Fibroblast of lung (primary cell): ENCODE data around the gene RALGPS2. TPM values are rescaled to one million over a fixed set of nuclear protein-coding genes. Genes with fewer than 3 reads are reported as not detected.

Experiments
- DNase-seq, 2 donors: peaks; one replicate each; pipeline versions ENCODE4 v3.0.0 to v3.0.0-alpha.2; 2010; ENCODE audit warnings: low read depth in 2 of 2
- H2AFZ ChIP-seq: 2 replicates; pipeline ENCODE4 v1.5.1; 2012; ENCODE audit warnings: low read length, control low read depth, inconsistent platforms
- H3K27ac ChIP-seq: 2 replicates; pipeline ENCODE4 v1.5.1; 2011; ENCODE audit warnings: low read length, control low read depth; ENCODE audit not compliant: insufficient read depth
- H3K27me3 ChIP-seq: 2 replicates; pipeline ENCODE4 v1.5.1; 2011; ENCODE audit warnings: mild to moderate bottlenecking, low read length; ENCODE audit not compliant: control insufficient read depth, insufficient read depth
- H3K36me3 ChIP-seq: 2 replicates; pipeline ENCODE4 v1.5.1; 2011; ENCODE audit warnings: low read length; ENCODE audit not compliant: control insufficient read depth, insufficient read depth
- H3K4me1 ChIP-seq: 2 replicates; pipeline ENCODE4 v1.5.1; 2011; ENCODE audit warnings: low read length; ENCODE audit not compliant: control insufficient read depth, insufficient read depth; ENCODE audit errors: extremely low read depth
- H3K4me2 ChIP-seq: 2 replicates; pipeline ENCODE4 v1.5.1; 2011; ENCODE audit warnings: low read length, control low read depth; ENCODE audit not compliant: insufficient read depth; ENCODE audit errors: extremely low read depth
- H3K4me3 ChIP-seq, 4 experiments: fragments of 200-600 bp in 1 of 4; sonication (generic) in 1 of 4; replicated peaks in 1 of 4; 2 replicates each; pipeline ENCODE4 v1.5.1; 2011 to 2016; ENCODE audit warnings: low read length in 4 of 4, low read depth in 3 of 4, mild to moderate bottlenecking in 3 of 4, control low read depth in 2 of 4, inconsistent platforms in 1 of 4, mixed read lengths in 1 of 4; ENCODE audit not compliant: insufficient read depth in 1 of 4; ENCODE audit errors: control extremely low read depth in 1 of 4
- H3K79me2 ChIP-seq: 2 replicates; pipeline ENCODE4 v1.5.1; 2012; ENCODE audit warnings: mild to moderate bottlenecking, low read length, inconsistent platforms; ENCODE audit not compliant: control insufficient read depth, insufficient read depth
- H3K9ac ChIP-seq: 2 replicates; pipeline ENCODE4 v1.5.1; 2011; ENCODE audit warnings: mild to moderate bottlenecking, low read length, control low read depth; ENCODE audit not compliant: insufficient read depth
- H3K9me3 ChIP-seq: 2 replicates; pipeline ENCODE4 v1.5.1; 2012; ENCODE audit warnings: low read depth, low read length; ENCODE audit not compliant: control insufficient read depth, insufficient read depth
- H4K20me1 ChIP-seq: 2 replicates; pipeline ENCODE4 v1.5.1; 2011; ENCODE audit warnings: low read length; ENCODE audit not compliant: control insufficient read depth, insufficient read depth; ENCODE audit errors: extremely low read depth
- CTCF ChIP-seq, 2 donors: IDR thresholded peaks in 1 of 2; conservative IDR thresholded peaks in 1 of 2; 1 replicate in 1 of 2; 2 replicates in 1 of 2; pipeline ENCODE4 v1.5.1; 2011 to 2012; ENCODE audit warnings: low read length in 2 of 2, control low read depth in 1 of 2, inconsistent platforms in 1 of 2, low read depth in 1 of 2, mild to moderate bottlenecking in 1 of 2
- EZH2 ChIP-seq: IDR thresholded peaks from 2 replicates; pipeline ENCODE4 v1.5.1; 2012; ENCODE audit warnings: low read length, control low read depth, mild to moderate bottlenecking; ENCODE audit errors: missing control alignments
- polyA plus RNA-seq, 2 donors: library from polyadenylated mRNA; depleted of rRNA in 1 of 2; stranded (reverse) in 1 of 2; unstranded in 1 of 2; fragments of >200 nt; gene quantifications; 2 replicates each; pipeline ENCODE4 v1.2.1, GENCODE V29; 2011 to 2012; ENCODE audit warnings: missing spikeins in 1 of 2
- total RNA-seq: library from RNA; depleted of rRNA; stranded (reverse); fragments of >200 nt; gene quantifications from 2 replicates; pipeline ENCODE4 v1.2.1, GENCODE V29; 2014

RALGPS2 gene
- total and polyA plus RNA-seq, 2 donors (not counting 1 experiment from before 2014, with no cell fraction given), result 53.8 to 69.7 TPM

- Histone ChIP-seq H3K27me3 (no peaks in the 10 kb centered on the region), H4K20me1 (no peaks in the 10 kb centered on the region), H3K4me3 (no peak overlapping the region), H3K9ac (no peak overlapping the region), H3K9me3 (no peaks in the 10 kb centered on the region), H2AFZ (no peak overlapping the region), H3K4me1 (no peaks in the 10 kb centered on the region), H3K36me3 (peaks cover 7% of the 10 kb centered on the region), H3K79me2 (no peaks in the 10 kb centered on the region), H3K27ac (no peak overlapping the region), H3K4me2 (no peak overlapping the region)
- TF ChIP-seq EZH2 (no peak), CTCF (conservative IDR thresholded peaks at IDR 0.05 in 1 of 2, IDR thresholded peaks at IDR 0.05 in 1 of 2; ENCODE audit: low read depth in 1 of 2, low read length in 2 of 2) (no peak)
- no peak for DNase-seq
Observed at GRCh38 chr1:178885869-178886268, 160.8 kb downstream of the RALGPS2 start.

DNA sequence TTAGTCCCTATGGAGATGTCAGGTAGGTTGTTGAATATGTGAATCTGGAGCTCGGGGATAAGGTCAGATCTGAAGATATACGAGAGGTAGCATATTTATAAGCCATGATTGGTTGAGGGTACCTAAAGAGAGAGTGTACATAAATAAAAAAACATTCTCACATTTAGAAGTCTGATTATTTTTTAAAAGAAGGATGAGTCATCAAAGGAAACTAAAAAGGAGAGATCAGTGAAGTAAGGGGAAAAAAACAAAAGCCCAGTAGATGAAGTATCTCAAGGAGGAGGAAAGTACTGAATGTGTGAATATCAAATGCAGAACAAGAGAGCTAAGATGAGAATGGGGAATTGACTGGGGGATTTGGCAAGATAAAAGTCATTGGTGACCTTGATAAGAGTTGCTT lies 161.5 kb downstream of the RALGPS2 start:
- no peak overlapping the region for H3K4me3 ChIP-seq
- H3K4me2 ChIP-seq, result no peak overlapping the region
- no peak for TF ChIP-seq EZH2
- no peak for TF ChIP-seq CTCF (conservative IDR thresholded peaks at IDR 0.05 in 1 of 2, IDR thresholded peaks at IDR 0.05 in 1 of 2; ENCODE audit: low read depth in 1 of 2, low read length in 2 of 2)
- no peak overlapping the region for H2AFZ ChIP-seq
- no peaks in the 10 kb centered on the region for H3K9me3 ChIP-seq
- no peaks in the 10 kb centered on the region for H3K4me1 ChIP-seq
- H3K27ac ChIP-seq, result no peak overlapping the region
- H4K20me1 ChIP-seq, result no peaks in the 10 kb centered on the region
- no peak for DNase-seq
- H3K9ac ChIP-seq, result no peak overlapping the region
- peaks cover 4% of the 10 kb centered on the region for H3K36me3 ChIP-seq
- H3K79me2 ChIP-seq, result no peaks in the 10 kb centered on the region
- no peaks in the 10 kb centered on the region for H3K27me3 ChIP-seq

DNA sequence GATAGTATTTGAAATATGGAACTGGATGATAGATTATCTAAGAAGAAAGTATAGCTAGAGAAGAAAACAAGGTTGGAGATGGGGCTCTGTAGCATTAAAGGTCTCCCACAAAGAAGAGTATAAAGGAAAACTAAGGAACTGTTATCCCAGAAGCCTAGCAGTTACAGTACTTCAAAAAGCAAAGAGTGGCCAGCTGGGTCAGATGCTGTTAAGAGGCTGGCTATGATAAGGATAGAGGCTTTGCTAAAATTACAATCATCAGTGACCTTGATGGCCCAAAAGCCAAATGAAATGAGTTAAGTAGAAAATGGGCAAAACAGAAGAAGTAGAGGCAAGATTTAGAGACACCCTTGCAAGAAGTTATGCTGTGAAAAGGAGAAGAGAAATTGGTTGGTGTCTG lies 170.9 kb downstream of the RALGPS2 start:
- H3K4me3 ChIP-seq, result no peak overlapping the region
- peaks cover 6% of the 10 kb centered on the region for H3K36me3 ChIP-seq
- H3K4me1 ChIP-seq, result no peaks in the 10 kb centered on the region
- no peaks in the 10 kb centered on the region for H4K20me1 ChIP-seq
- no peak overlapping the region for H3K9ac ChIP-seq
- no peak overlapping the region for H2AFZ ChIP-seq
- H3K4me2 ChIP-seq, result no peak overlapping the region
- TF ChIP-seq EZH2 (no peak), CTCF (conservative IDR thresholded peaks at IDR 0.05 in 1 of 2, IDR thresholded peaks at IDR 0.05 in 1 of 2; ENCODE audit: low read depth in 1 of 2, low read length in 2 of 2) (no peak)
- DNase-seq, result no peak
- no peaks in the 10 kb centered on the region for H3K27me3 ChIP-seq
- no peaks in the 10 kb centered on the region for H3K9me3 ChIP-seq
- no peaks in the 10 kb centered on the region for H3K79me2 ChIP-seq
- no peak overlapping the region for H3K27ac ChIP-seq
